Fibroblast of lung (primary cell): ENCODE data around the gene EXOSC7.

Experiments
- CTCF ChIP-seq, 2 donors: IDR thresholded peaks in 1 of 2; conservative IDR thresholded peaks in 1 of 2; 1 replicate in 1 of 2; 2 replicates in 1 of 2; pipeline ENCODE4 v1.5.1; 2011 to 2012; ENCODE audit warnings: low read length in 2 of 2, control low read depth in 1 of 2, inconsistent platforms in 1 of 2, low read depth in 1 of 2, mild to moderate bottlenecking in 1 of 2
- EZH2 ChIP-seq: IDR thresholded peaks from 2 replicates; pipeline ENCODE4 v1.5.1; 2012; ENCODE audit warnings: low read length, control low read depth, mild to moderate bottlenecking; ENCODE audit errors: missing control alignments

- no peak for TF ChIP-seq CTCF (conservative IDR thresholded peaks at IDR 0.05 in 1 of 2, IDR thresholded peaks at IDR 0.05 in 1 of 2; ENCODE audit: low read depth in 1 of 2, low read length in 2 of 2)
- no peak for TF ChIP-seq EZH2
These were observed 53.6 kb downstream of the EXOSC7 start for GRCh38 chr3:45029661-45030060.
